Activated CD8-positive, alpha-beta memory T cell treated with anti-CD3 and anti-CD28 coated beads for 4 hours (primary cell): ENCODE measurements around the gene SPDYE3.
A peak's percentile ranks its signal among the peaks of the same experiment; 100 is the strongest.
"Not testable (repeated sequence)": the region's sequence is repeated elsewhere in the genome, so short reads cannot be mapped to it uniquely, and the experiment has no call there.

Experiments
- DNase-seq, 2 donors: peaks; one replicate each; pipeline ENCODE4 v3.0.0-alpha.2; 2020; ENCODE audit warnings: low read depth in 2 of 2

The SPDYE3 gene

GRCh38 chr7:100288258-100288657 lies 19.2 kb upstream of the SPDYE3 start:
- DNase-seq: not testable (repeated sequence)

- DNase-seq: not testable (repeated sequence)
These were observed 15.3 kb upstream of the SPDYE3 start for GRCh38 chr7:100292162-100292561.

GRCh38 chr7:100295269-100295668 lies 12.2 kb upstream of the SPDYE3 start:
- not testable (repeated sequence) for DNase-seq

- DNase-seq: not testable (repeated sequence)
These were observed 9.5 kb upstream of the SPDYE3 start for GRCh38 chr7:100297852-100298631.

- DNase-seq: not testable (repeated sequence)
These were observed 8.9 kb upstream of the SPDYE3 start for GRCh38 chr7:100298632-100298895.

- DNase-seq: not testable (repeated sequence)
These were observed 3.0 kb upstream of the SPDYE3 start for GRCh38 chr7:100304526-100304925.

- not testable (repeated sequence) for DNase-seq
These were observed 10.8 kb downstream of the SPDYE3 start for GRCh38 chr7:100318329-100318728.

- not testable (repeated sequence) for DNase-seq
These were observed 14.1 kb downstream of the SPDYE3 start for GRCh38 chr7:100321648-100322047.

GRCh38 chr7:100324194-100324593 lies 16.7 kb downstream of the SPDYE3 start:
- not testable (repeated sequence) for DNase-seq

GRCh38 chr7:100325671-100326070 lies 18.2 kb downstream of the SPDYE3 start:
- DNase-seq: not testable (repeated sequence)

- DNase-seq: not testable (repeated sequence)
These were observed 19.4 kb downstream of the SPDYE3 start for GRCh38 chr7:100326914-100327313.

GRCh38 chr7:100335566-100336466 lies 28.3 kb downstream of the SPDYE3 start:
- peak; percentile 68 for DNase-seq

- DNase-seq: not testable (repeated sequence)
These were observed 30.7 kb downstream of the SPDYE3 start for GRCh38 chr7:100338083-100338696.

- DNase-seq: not testable (repeated sequence)
These were observed 33.8 kb downstream of the SPDYE3 start for GRCh38 chr7:100341286-100341685.

- no peak for DNase-seq
These were observed 35.3 kb downstream of the SPDYE3 start for GRCh38 chr7:100342765-100343164.

- DNase-seq: not testable (repeated sequence)
These were observed 36.6 kb downstream of the SPDYE3 start for GRCh38 chr7:100344124-100344559.

- peak; percentile 57 to 81 for DNase-seq
These were observed 37.2 kb downstream of the SPDYE3 start for GRCh38 chr7:100344560-100345287.

GRCh38 chr7:100345288-100345672 lies 37.8 kb downstream of the SPDYE3 start:
- peak in 1 of 2 donors; percentile 50 for DNase-seq

GRCh38 chr7:100346921-100347320 lies 39.4 kb downstream of the SPDYE3 start:
- DNase-seq: no peak

GRCh38 chr7:100348805-100349204 lies 41.3 kb downstream of the SPDYE3 start:
- no peak for DNase-seq

GRCh38 chr7:100349757-100350156 lies 42.3 kb downstream of the SPDYE3 start:
- DNase-seq: no peak

- DNase-seq: no peak
These were observed 44.2 kb downstream of the SPDYE3 start for GRCh38 chr7:100351657-100352058.
